A673 (cell line): ENCODE measurements around the gene SNX8. TPM values are rescaled to one million over a fixed set of nuclear protein-coding genes. Genes with fewer than 3 reads are reported as not detected.

Source experiments
- BruUV-seq: library from RNA; stranded (reverse); fragments of 400-500 nt; replicated peaks from 2 replicates; lab custom pipeline; 2021; lab: Mats Ljungman, UMichigan
- CTCF ChIA-PET: fragments of 300-600 bp; sonication (Branson Sonifier 250); formaldehyde crosslinking; loops from one replicate; lab custom pipeline; 2022; ENCODE audit warnings: antibody characterized with exemption; lab: Charles Lee
- POLR2A ChIA-PET: fragments of 300-600 bp; sonication (Branson Sonifier 250); formaldehyde crosslinking; loops from one replicate; lab custom pipeline; 2022; ENCODE audit warnings: antibody characterized with exemption; ENCODE audit not compliant: low non-redundant PET; lab: Charles Lee
- DNase-seq: peaks from one replicate; pipeline ENCODE4 v3.0.0-alpha.2; 2015; ENCODE audit warnings: low spot score
- H3K27ac ChIP-seq: fragments of 200-600 bp; sonication (generic); 2 replicates; pipeline ENCODE4 v1.5.1; 2016; ENCODE audit warnings: mixed run types, low read depth, mild to moderate bottlenecking, mixed read lengths, antibody characterized with exemption, low read length; ENCODE audit not compliant: poor library complexity, severe bottlenecking
- H3K27me3 ChIP-seq: fragments of 200-600 bp; sonication (generic); replicated peaks from 2 replicates; pipeline ENCODE4 v1.6.1; 2017; ENCODE audit warnings: mixed run types, low read depth, mild to moderate bottlenecking, mixed read lengths, antibody characterized with exemption, low read length; ENCODE audit not compliant: insufficient read depth, poor library complexity
- H3K36me3 ChIP-seq: fragments of 200-600 bp; sonication (generic); 2 replicates; pipeline ENCODE4 v1.6.1; 2016; ENCODE audit warnings: mixed run types, mild to moderate bottlenecking, mixed read lengths, antibody characterized with exemption, low read length; ENCODE audit not compliant: insufficient read depth, poor library complexity, severe bottlenecking
- H3K4me1 ChIP-seq: fragments of 200-600 bp; sonication (generic); 2 replicates; pipeline ENCODE4 v1.6.1; 2017; ENCODE audit warnings: mixed run types, mild to moderate bottlenecking, mixed read lengths, antibody characterized with exemption, low read length; ENCODE audit not compliant: insufficient read depth, poor library complexity, severe bottlenecking
- H3K4me3 ChIP-seq: fragments of 200-600 bp; sonication (generic); 2 replicates; pipeline ENCODE4 v1.5.1; 2016; ENCODE audit warnings: low read depth, mixed run types, mild to moderate bottlenecking, mixed read lengths, low read length; ENCODE audit not compliant: poor library complexity, severe bottlenecking
- H3K9me3 ChIP-seq: fragments of 200-600 bp; sonication (generic); 2 replicates; pipeline ENCODE4 v1.6.1; 2016; ENCODE audit warnings: mixed run types, low read depth, mild to moderate bottlenecking, mixed read lengths, antibody characterized with exemption, low read length; ENCODE audit not compliant: poor library complexity, severe bottlenecking
- EZH2 ChIP-seq: fragments of 200-600 bp; sonication (generic); IDR thresholded peaks from 2 replicates; pipeline ENCODE4 v1.6.1; 2017; ENCODE audit warnings: borderline replicate concordance, low read depth, mild to moderate bottlenecking, mixed read lengths, antibody characterized with exemption, low read length; ENCODE audit not compliant: poor library complexity, severe bottlenecking
- intact Hi-C: fragments of 100-400 bp; cut with micrococcal nuclease; formaldehyde crosslinking; loops from one replicate; pipeline ENCODE4 v1.10.0; 2022; ENCODE audit not compliant: unreplicated experiment
- total RNA-seq: library from RNA; stranded (reverse); gene quantifications from 2 replicates; pipeline ENCODE4 v1.2.3, GENCODE V29; 2021
- TF ChIP-seq, protein P1 (sequence below): fragments of 300-800, 200-600 bp; sonication (generic); conservative IDR thresholded peaks from 2 replicates; pipeline ENCODE4 v1.5.1; 2017; ENCODE audit warnings: low read depth, mild to moderate bottlenecking, antibody characterized with exemption, low read length, moderate library complexity, mixed read lengths

The SNX8 gene
- total RNA-seq, 1 experiment from 2014 or later: 42.9 TPM

GRCh38 chr7:2253525-2254244, 60.6 kb downstream of the SNX8 start:
- TF ChIP-seq EZH2: no peak
- TF ChIP-seq, protein P1, sequence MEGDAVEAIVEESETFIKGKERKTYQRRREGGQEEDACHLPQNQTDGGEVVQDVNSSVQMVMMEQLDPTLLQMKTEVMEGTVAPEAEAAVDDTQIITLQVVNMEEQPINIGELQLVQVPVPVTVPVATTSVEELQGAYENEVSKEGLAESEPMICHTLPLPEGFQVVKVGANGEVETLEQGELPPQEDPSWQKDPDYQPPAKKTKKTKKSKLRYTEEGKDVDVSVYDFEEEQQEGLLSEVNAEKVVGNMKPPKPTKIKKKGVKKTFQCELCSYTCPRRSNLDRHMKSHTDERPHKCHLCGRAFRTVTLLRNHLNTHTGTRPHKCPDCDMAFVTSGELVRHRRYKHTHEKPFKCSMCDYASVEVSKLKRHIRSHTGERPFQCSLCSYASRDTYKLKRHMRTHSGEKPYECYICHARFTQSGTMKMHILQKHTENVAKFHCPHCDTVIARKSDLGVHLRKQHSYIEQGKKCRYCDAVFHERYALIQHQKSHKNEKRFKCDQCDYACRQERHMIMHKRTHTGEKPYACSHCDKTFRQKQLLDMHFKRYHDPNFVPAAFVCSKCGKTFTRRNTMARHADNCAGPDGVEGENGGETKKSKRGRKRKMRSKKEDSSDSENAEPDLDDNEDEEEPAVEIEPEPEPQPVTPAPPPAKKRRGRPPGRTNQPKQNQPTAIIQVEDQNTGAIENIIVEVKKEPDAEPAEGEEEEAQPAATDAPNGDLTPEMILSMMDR: no peak
- BruUV-seq: no TSS peak
- Histone ChIP-seq H3K9me3 (no peaks in the 10 kb centered on the region), H3K4me1 (no peaks in the 10 kb centered on the region), H3K36me3 (peaks cover 2% of the 10 kb centered on the region), H3K4me3 (no peak overlapping the region), H3K27ac (no peak overlapping the region), H3K27me3 (no peaks in the 10 kb centered on the region)
- intact Hi-C loops: no loop called here
- POLR2A ChIA-PET: no interaction called here
- no peak for DNase-seq
- CTCF ChIA-PET: no interaction called here

- DNase-seq: no peak
- Histone ChIP-seq H3K4me3 (no peak overlapping the region), H3K9me3 (no peaks in the 10 kb centered on the region), H3K27ac (no peak overlapping the region), H3K27me3 (no peaks in the 10 kb centered on the region), H3K36me3 (peaks cover 2% of the 10 kb centered on the region), H3K4me1 (no peaks in the 10 kb centered on the region)
- intact Hi-C loops: no loop called here
- CTCF ChIA-PET: no interaction called here
- POLR2A ChIA-PET: no interaction called here
- no TSS peak for BruUV-seq
- no peak for TF ChIP-seq EZH2
- TF ChIP-seq, protein P1: no peak
Measured at GRCh38 chr7:2253021-2253420, 61.2 kb downstream of the SNX8 start.

DNA sequence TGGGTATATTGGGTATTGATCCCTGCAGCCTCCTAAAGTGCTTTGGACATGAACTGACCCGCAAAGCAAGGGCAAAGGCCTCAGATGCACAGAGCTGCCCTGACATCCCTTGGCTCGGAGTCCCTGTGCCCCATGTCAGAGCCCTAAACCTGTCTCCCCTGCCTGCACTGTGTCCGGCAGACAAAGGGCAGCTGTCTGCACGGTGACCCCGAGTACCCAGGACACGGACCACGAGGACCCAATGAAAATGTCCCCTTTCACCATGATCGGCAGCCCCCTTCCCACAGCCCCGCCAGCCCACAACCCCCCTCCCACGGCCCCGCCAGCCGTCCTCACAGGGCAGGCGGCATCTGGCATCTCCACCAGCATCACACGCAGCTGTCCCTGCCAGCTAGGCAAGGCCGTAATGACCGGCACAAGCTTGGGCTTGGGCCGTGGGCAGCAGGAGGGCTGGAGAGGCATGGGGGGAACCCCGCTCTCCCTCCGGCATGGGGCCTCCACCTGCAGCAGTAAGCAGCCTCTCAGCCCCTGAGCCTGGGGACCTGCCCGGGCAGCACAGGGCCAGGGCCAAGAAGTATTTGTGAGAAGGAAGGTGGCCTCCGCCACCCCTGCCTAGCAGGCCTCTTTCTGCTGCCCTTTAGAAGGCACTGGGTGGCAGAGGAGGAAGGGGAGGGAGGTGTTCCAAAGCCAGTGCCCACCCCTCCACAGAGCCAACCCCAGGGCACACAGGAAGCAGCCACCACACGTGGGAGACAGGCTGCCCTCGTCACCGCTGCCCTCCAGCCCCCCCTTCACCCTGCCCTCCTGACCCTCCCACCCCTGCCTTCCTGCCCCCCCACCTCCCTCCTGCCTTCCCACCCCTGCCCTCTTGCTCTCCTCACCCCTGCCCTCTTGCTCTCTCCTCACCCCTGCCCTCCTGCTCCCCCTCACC, 62.1 kb downstream of the SNX8 start:
- TF ChIP-seq EZH2: no peak
- TF ChIP-seq, protein P1: no peak
- intact Hi-C loops: no loop called here
- CTCF ChIA-PET: no interaction called here
- POLR2A ChIA-PET: interaction anchor here (0.6 kb wide), 1 partner anchor 31 kb away, joined by 4 read pairs; no protein-coding TSS in a partner anchor
- no peaks in the 10 kb centered on the region for H3K9me3 ChIP-seq
- no peaks in the 10 kb centered on the region for H3K27me3 ChIP-seq
- no peaks in the 10 kb centered on the region for H3K4me1 ChIP-seq
- no peak overlapping the region for H3K27ac ChIP-seq
- BruUV-seq: no TSS peak
- DNase-seq: no peak
- H3K4me3 ChIP-seq: no peak overlapping the region
- peaks cover 2% of the 10 kb centered on the region for H3K36me3 ChIP-seq
